Prostate gland (tissue), 2 donors: Measurements from ENCODE around the gene NPS. TPM values are rescaled to one million over a fixed set of nuclear protein-coding genes. Genes with fewer than 3 reads are reported as not detected.

Experiments
- DNase-seq: peaks from one replicate; pipeline ENCODE4 v3.0.0-alpha.2; 2019; ENCODE audit warnings: low spot score
- H3K27ac ChIP-seq, 2 donors: fragments of 200-600 bp; sonication (generic); 2 replicates each; pipeline ENCODE4 v1.5.1; 2017 to 2019
- H3K27me3 ChIP-seq: fragments of 200-600 bp; sonication (generic); replicated peaks from 2 replicates; pipeline ENCODE4 v1.5.1; 2019; ENCODE audit not compliant: insufficient read depth
- H3K36me3 ChIP-seq, 2 donors: fragments of 200-600 bp; sonication (generic); 1 replicate in 1 of 2; 2 replicates in 1 of 2; pipeline versions ENCODE4 v1.5.1 to v1.8.1; 2017 to 2019
- H3K4me1 ChIP-seq: fragments of 200-600 bp; sonication (generic); replicated peaks from 2 replicates; pipeline ENCODE4 v1.5.1; 2019
- H3K4me3 ChIP-seq, 2 donors: fragments of 200-600 bp; sonication (generic); 2 replicates each; pipeline ENCODE4 v1.5.1; 2017 to 2019
- H3K9me3 ChIP-seq: fragments of 200-600 bp; sonication (generic); 2 replicates; pipeline ENCODE4 v1.5.1; 2017
- CTCF ChIP-seq, 4 experiments: fragments of 200-600 bp in 2 of 4; fragments of 450-650 bp in 2 of 4; sonication (generic) in 2 of 4; IDR thresholded peaks; 1 replicate in 3 of 4; 2 replicates in 1 of 4; pipeline ENCODE4 v1.5.1; 2016 to 2019; ENCODE audit warnings: antibody characterized with exemption in 4 of 4, mild to moderate bottlenecking in 2 of 4, moderate library complexity in 2 of 4
- POLR2A ChIP-seq: fragments of 450-650 bp; IDR thresholded peaks from one replicate; pipeline ENCODE4 v1.6.1; 2016; ENCODE audit warnings: antibody characterized with exemption, mild to moderate bottlenecking
- POLR2AphosphoS5 ChIP-seq: sonication (generic); formaldehyde crosslinking; IDR thresholded peaks from one replicate; pipeline ENCODE4 v1.6.1; 2017; ENCODE audit warnings: antibody characterized with exemption
- WGBS: methylation state at CpG from one replicate; pipeline ENCODE4 v1.1.5; 2018; 5-methylcytosine and 5-hydroxymethylcytosine counted together
- intact Hi-C: fragments of 100-400 bp; cut with DNase I; formaldehyde crosslinking; loops from one replicate; pipeline ENCODE4 v1.14.2; 2022
- total RNA-seq, 2 donors: library from RNA; depleted of rRNA; stranded (reverse); fragments of >200 nt; gene quantifications; one replicate each; pipeline ENCODE4 v1.1.0, GENCODE V29; 2016

NPS gene
- total RNA-seq, 2 donors from 2014 or later = not detected

GRCh38 chr10:127535802-127536515 lies 13.2 kb upstream of the NPS start:
- Histone ChIP-seq H3K27me3 (no peaks in the 10 kb centered on the region), H3K36me3 (no peaks in the 10 kb centered on the region), H3K9me3 (no peaks in the 10 kb centered on the region), H3K4me1 (no peaks in the 10 kb centered on the region), H3K27ac (no peak overlapping the region), H3K4me3 (no peak overlapping the region)
- DNase-seq = no peak
- intact Hi-C loops = no loop called here
- TF ChIP-seq POLR2AphosphoS5 = no peak
- TF ChIP-seq CTCF (IDR thresholded peaks at IDR 0.05) = no peak
- TF ChIP-seq POLR2A = no peak
- 59% methylated on average over 8 of the region's 8 CpGs for WGBS

- Histone ChIP-seq H3K27ac (no peak overlapping the region), H3K4me1 (no peaks in the 10 kb centered on the region), H3K4me3 (no peak overlapping the region), H3K9me3 (no peaks in the 10 kb centered on the region), H3K27me3 (no peaks in the 10 kb centered on the region), H3K36me3 (no peaks in the 10 kb centered on the region)
- 88% methylated on average over 21 of the region's 21 CpGs for WGBS
- TF ChIP-seq CTCF (IDR thresholded peaks at IDR 0.05) (no peak), POLR2A (no peak), POLR2AphosphoS5 (no peak)
- DNase-seq = no peak
- intact Hi-C loops = no loop called here
Measured at GRCh38 chr10:127536972-127537760, 11.9 kb upstream of the NPS start.

GRCh38 chr10:127537924-127538323 lies 11.2 kb upstream of the NPS start:
- H3K36me3 ChIP-seq = no peaks in the 10 kb centered on the region
- no peaks in the 10 kb centered on the region for H3K27me3 ChIP-seq
- H3K9me3 ChIP-seq = no peaks in the 10 kb centered on the region
- DNase-seq = no peak
- intact Hi-C loops = no loop called here
- 71% methylated on average over 8 of the region's 8 CpGs for WGBS
- H3K4me1 ChIP-seq = no peaks in the 10 kb centered on the region
- TF ChIP-seq CTCF (IDR thresholded peaks at IDR 0.05) = no peak
- no peak for TF ChIP-seq POLR2A
- TF ChIP-seq POLR2AphosphoS5 = no peak
- no peak overlapping the region for H3K27ac ChIP-seq
- no peak overlapping the region for H3K4me3 ChIP-seq

DNA sequence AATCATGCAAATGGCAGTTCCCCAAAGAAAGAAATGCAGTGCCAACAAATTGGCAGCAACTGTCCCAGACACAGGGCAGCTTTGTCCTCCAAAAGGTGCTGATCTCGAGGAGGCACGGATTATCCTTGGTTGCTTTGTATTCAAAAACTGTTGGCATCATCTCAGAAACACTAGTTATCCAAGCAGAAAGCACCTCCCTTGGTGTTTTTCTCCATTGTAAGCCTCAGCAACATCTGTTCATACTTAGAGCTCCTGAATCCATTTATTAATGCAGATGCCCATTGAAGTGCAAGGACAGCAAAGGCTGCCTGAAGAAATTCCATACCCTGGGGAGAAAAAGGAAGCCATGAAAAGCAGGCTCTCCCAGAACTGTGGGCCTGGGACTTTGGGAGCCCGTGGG lies 1.1 kb upstream of the NPS start:
- no peaks in the 10 kb centered on the region for H3K9me3 ChIP-seq
- DNase-seq = no peak
- H3K36me3 ChIP-seq = no peaks in the 10 kb centered on the region
- 84% methylated on average over 3 of the region's 3 CpGs for WGBS
- peaks cover 5% of the 10 kb centered on the region for H3K27me3 ChIP-seq
- no peak overlapping the region for H3K27ac ChIP-seq
- TF ChIP-seq CTCF (IDR thresholded peaks at IDR 0.05) (no peak), POLR2A (no peak), POLR2AphosphoS5 (no peak)
- H3K4me1 ChIP-seq = no peaks in the 10 kb centered on the region
- H3K4me3 ChIP-seq = no peak overlapping the region
- intact Hi-C loops = no loop called here
